Measurements from ENCODE around the gene DLGAP1.

- TF ChIP-seq EZH2phosphoT487 (IDR thresholded peaks at IDR 0.05; ENCODE audit: low read depth) (no peak), CTCF (IDR thresholded peaks at IDR 0.05; ENCODE audit: low read depth, low read length) (no peak)
Observed at GRCh38 chr18:4107049-4107467, 348.0 kb downstream of the DLGAP1 start.
